Measurements from ENCODE around the gene EPB41L4B.

GRCh38 chr9:109272745-109273144, 48.1 kb downstream of the EPB41L4B start:
- no peak for TF ChIP-seq CTCF (IDR thresholded peaks at IDR 0.05; ENCODE audit: poor library complexity, severe bottlenecking)
- TF ChIP-seq EP300 (conservative IDR thresholded peaks at IDR 0.05; ENCODE audit: poor library complexity, severe bottlenecking) = no peak
- no peak for TF ChIP-seq POLR2AphosphoS5 (IDR thresholded peaks at IDR 0.05)
- TF ChIP-seq MXI1 (conservative IDR thresholded peaks at IDR 0.05; ENCODE audit: poor library complexity, severe bottlenecking) = no peak
- no peak for TF ChIP-seq RAD21 (conservative IDR thresholded peaks at IDR 0.05)
- no peak for TF ChIP-seq TAF1 (IDR thresholded peaks at IDR 0.05; ENCODE audit: low read depth)
- TF ChIP-seq REST (IDR thresholded peaks at IDR 0.05; ENCODE audit: borderline replicate concordance) = no peak

Data from neural cell (in vitro differentiated cells).